Measurements from ENCODE around the gene SLC26A3. TPM values are rescaled to one million over a fixed set of nuclear protein-coding genes. Genes with fewer than 3 reads are reported as not detected.

The SLC26A3 gene
- total and polyA plus RNA-seq, 2 of the 8 experiments (the other 6 are each of a cell fraction or from before 2014, with no cell fraction given) = not detected

GRCh38 chr7:107723255-107723654 lies 79.8 kb downstream of the SLC26A3 start (continued):
- TF ChIP-seq, protein P1, sequence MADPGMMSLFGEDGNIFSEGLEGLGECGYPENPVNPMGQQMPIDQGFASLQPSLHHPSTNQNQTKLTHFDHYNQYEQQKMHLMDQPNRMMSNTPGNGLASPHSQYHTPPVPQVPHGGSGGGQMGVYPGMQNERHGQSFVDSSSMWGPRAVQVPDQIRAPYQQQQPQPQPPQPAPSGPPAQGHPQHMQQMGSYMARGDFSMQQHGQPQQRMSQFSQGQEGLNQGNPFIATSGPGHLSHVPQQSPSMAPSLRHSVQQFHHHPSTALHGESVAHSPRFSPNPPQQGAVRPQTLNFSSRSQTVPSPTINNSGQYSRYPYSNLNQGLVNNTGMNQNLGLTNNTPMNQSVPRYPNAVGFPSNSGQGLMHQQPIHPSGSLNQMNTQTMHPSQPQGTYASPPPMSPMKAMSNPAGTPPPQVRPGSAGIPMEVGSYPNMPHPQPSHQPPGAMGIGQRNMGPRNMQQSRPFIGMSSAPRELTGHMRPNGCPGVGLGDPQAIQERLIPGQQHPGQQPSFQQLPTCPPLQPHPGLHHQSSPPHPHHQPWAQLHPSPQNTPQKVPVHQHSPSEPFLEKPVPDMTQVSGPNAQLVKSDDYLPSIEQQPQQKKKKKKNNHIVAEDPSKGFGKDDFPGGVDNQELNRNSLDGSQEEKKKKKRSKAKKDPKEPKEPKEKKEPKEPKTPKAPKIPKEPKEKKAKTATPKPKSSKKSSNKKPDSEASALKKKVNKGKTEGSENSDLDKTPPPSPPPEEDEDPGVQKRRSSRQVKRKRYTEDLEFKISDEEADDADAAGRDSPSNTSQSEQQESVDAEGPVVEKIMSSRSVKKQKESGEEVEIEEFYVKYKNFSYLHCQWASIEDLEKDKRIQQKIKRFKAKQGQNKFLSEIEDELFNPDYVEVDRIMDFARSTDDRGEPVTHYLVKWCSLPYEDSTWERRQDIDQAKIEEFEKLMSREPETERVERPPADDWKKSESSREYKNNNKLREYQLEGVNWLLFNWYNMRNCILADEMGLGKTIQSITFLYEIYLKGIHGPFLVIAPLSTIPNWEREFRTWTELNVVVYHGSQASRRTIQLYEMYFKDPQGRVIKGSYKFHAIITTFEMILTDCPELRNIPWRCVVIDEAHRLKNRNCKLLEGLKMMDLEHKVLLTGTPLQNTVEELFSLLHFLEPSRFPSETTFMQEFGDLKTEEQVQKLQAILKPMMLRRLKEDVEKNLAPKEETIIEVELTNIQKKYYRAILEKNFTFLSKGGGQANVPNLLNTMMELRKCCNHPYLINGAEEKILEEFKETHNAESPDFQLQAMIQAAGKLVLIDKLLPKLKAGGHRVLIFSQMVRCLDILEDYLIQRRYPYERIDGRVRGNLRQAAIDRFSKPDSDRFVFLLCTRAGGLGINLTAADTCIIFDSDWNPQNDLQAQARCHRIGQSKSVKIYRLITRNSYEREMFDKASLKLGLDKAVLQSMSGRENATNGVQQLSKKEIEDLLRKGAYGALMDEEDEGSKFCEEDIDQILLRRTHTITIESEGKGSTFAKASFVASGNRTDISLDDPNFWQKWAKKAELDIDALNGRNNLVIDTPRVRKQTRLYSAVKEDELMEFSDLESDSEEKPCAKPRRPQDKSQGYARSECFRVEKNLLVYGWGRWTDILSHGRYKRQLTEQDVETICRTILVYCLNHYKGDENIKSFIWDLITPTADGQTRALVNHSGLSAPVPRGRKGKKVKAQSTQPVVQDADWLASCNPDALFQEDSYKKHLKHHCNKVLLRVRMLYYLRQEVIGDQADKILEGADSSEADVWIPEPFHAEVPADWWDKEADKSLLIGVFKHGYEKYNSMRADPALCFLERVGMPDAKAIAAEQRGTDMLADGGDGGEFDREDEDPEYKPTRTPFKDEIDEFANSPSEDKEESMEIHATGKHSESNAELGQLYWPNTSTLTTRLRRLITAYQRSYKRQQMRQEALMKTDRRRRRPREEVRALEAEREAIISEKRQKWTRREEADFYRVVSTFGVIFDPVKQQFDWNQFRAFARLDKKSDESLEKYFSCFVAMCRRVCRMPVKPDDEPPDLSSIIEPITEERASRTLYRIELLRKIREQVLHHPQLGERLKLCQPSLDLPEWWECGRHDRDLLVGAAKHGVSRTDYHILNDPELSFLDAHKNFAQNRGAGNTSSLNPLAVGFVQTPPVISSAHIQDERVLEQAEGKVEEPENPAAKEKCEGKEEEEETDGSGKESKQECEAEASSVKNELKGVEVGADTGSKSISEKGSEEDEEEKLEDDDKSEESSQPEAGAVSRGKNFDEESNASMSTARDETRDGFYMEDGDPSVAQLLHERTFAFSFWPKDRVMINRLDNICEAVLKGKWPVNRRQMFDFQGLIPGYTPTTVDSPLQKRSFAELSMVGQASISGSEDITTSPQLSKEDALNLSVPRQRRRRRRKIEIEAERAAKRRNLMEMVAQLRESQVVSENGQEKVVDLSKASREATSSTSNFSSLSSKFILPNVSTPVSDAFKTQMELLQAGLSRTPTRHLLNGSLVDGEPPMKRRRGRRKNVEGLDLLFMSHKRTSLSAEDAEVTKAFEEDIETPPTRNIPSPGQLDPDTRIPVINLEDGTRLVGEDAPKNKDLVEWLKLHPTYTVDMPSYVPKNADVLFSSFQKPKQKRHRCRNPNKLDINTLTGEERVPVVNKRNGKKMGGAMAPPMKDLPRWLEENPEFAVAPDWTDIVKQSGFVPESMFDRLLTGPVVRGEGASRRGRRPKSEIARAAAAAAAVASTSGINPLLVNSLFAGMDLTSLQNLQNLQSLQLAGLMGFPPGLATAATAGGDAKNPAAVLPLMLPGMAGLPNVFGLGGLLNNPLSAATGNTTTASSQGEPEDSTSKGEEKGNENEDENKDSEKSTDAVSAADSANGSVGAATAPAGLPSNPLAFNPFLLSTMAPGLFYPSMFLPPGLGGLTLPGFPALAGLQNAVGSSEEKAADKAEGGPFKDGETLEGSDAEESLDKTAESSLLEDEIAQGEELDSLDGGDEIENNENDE (IDR thresholded peaks at IDR 0.05; ENCODE audit: insufficient replicate concordance, low read length) = no peak
- TF ChIP-seq SIN3A (conservative IDR thresholded peaks at IDR 0.05 in 1 of 2, IDR thresholded peaks at IDR 0.05 in 1 of 2; ENCODE audit: low read depth in 1 of 2, low read length in 2 of 2) (no peak), RAD21 (IDR thresholded peaks at IDR 0.05 in 1 of 2, conservative IDR thresholded peaks at IDR 0.05 in 1 of 2; ENCODE audit: low read depth in 2 of 2, low read length in 2 of 2) (no peak), CHD2 (IDR thresholded peaks at IDR 0.05; ENCODE audit: low read length) (no peak), HDAC6 (IDR thresholded peaks at IDR 0.05; ENCODE audit: low read depth, low read length) (no peak), RFX5 (IDR thresholded peaks at IDR 0.05; ENCODE audit: borderline replicate concordance, low read depth, low read length) (no peak), POLR2AphosphoS5 (IDR thresholded peaks at IDR 0.05; ENCODE audit: low read depth, low read length) (no peak), CTCF (IDR thresholded peaks at IDR 0.05; ENCODE audit: control extremely low read depth in 1 of 3, insufficient read depth in 1 of 3, low read depth in 1 of 3, low read length in 3 of 3) (no peak), KDM5A (IDR thresholded peaks at IDR 0.05; ENCODE audit: low read length) (no peak)
